Gastroesophageal sphincter (tissue), 3 donors: Measurements from ENCODE around the gene LSMEM2.

Source experiments
- CTCF ChIP-seq, 4 experiments: fragments of 200-600 bp in 2 of 4; fragments of 450-650 bp in 2 of 4; sonication (generic) in 1 of 4; IDR thresholded peaks; one replicate each; pipeline ENCODE4 v1.5.1; 2017 to 2019; ENCODE audit warnings: antibody characterized with exemption in 4 of 4, mild to moderate bottlenecking in 2 of 4, moderate library complexity in 2 of 4
- POLR2A ChIP-seq, 2 donors: fragments of 450-650 bp; IDR thresholded peaks; one replicate each; pipeline ENCODE4 v1.6.1; 2017; ENCODE audit warnings: antibody characterized with exemption in 2 of 2, mild to moderate bottlenecking in 2 of 2, moderate library complexity in 1 of 2
- POLR2AphosphoS5 ChIP-seq: sonication (generic); formaldehyde crosslinking; IDR thresholded peaks from one replicate; pipeline ENCODE4 v1.6.1; 2017; ENCODE audit warnings: antibody characterized with exemption

GRCh38 chr3:50274371-50275104, 4.3 kb upstream of the LSMEM2 start:
- TF ChIP-seq CTCF (IDR thresholded peaks at IDR 0.05), result peak in 3 of 4 experiments; percentile 52 to 74 (median 66)
- TF ChIP-seq POLR2A (IDR thresholded peaks at IDR 0.05), result no peak
- TF ChIP-seq POLR2AphosphoS5, result no peak
